H9 (cell line): ENCODE data around the gene CDC5L. TPM values are rescaled to one million over a fixed set of nuclear protein-coding genes. Genes with fewer than 3 reads are reported as not detected.

Experiments
- DNase-seq: peaks from one replicate; pipeline ENCODE4 v3.0.0-alpha.2; 2017
- H2AFZ ChIP-seq: one replicate; pipeline ENCODE4 v1.6.1; 2013; ENCODE audit warnings: mild to moderate bottlenecking, low read length, control low read depth, moderate library complexity
- H2AK5ac ChIP-seq: 2 replicates; pipeline ENCODE4 v1.6.1; 2013; ENCODE audit warnings: low read length, control low read depth, mixed read lengths; ENCODE audit not compliant: insufficient read length
- H2BK120ac ChIP-seq: one replicate; pipeline ENCODE4 v1.6.1; 2013; ENCODE audit warnings: low read depth, mild to moderate bottlenecking, low read length, control low read depth, inconsistent platforms; ENCODE audit not compliant: poor library complexity, severe bottlenecking
- H2BK12ac ChIP-seq: 2 replicates; pipeline ENCODE4 v1.6.1; 2013; ENCODE audit warnings: low read length, control low read depth, mixed read lengths, low read depth; ENCODE audit not compliant: insufficient read length
- H2BK15ac ChIP-seq: 2 replicates; pipeline ENCODE4 v1.6.1; 2013; ENCODE audit warnings: low read depth, low read length, control low read depth
- H2BK20ac ChIP-seq: one replicate; pipeline ENCODE4 v1.6.1; 2013; ENCODE audit warnings: low read depth, mild to moderate bottlenecking, low read length, control low read depth, inconsistent platforms; ENCODE audit not compliant: poor library complexity, severe bottlenecking
- H2BK5ac ChIP-seq: 2 replicates; pipeline ENCODE4 v1.6.1; 2013; ENCODE audit warnings: low read length, control low read depth, mixed read lengths; ENCODE audit not compliant: insufficient read length
- H3K14ac ChIP-seq: 2 replicates; pipeline ENCODE4 v1.6.1; 2013; ENCODE audit warnings: low read length, control low read depth; ENCODE audit not compliant: insufficient read depth
- H3K18ac ChIP-seq: 2 replicates; pipeline ENCODE4 v1.6.1; 2013; ENCODE audit warnings: low read depth, mild to moderate bottlenecking, mixed read lengths, low read length, control low read depth; ENCODE audit not compliant: insufficient read length
- H3K23ac ChIP-seq: 2 replicates; pipeline ENCODE4 v1.6.1; 2013; ENCODE audit warnings: low read length, control low read depth, mixed read lengths, low read depth; ENCODE audit not compliant: insufficient read length
- H3K23me2 ChIP-seq: 2 replicates; pipeline ENCODE4 v1.6.1; 2013; ENCODE audit warnings: low read depth, mild to moderate bottlenecking, mixed read lengths, low read length, control low read depth; ENCODE audit not compliant: insufficient read length, poor library complexity, severe bottlenecking
- H3K27ac ChIP-seq: 2 replicates; pipeline ENCODE4 v1.5.1; 2013; ENCODE audit warnings: low read length, control low read depth, mixed read lengths, low read depth; ENCODE audit not compliant: insufficient read length
- H3K27me3 ChIP-seq: 2 replicates; pipeline ENCODE4 v1.6.1; 2013; ENCODE audit warnings: low read length, control low read depth, inconsistent platforms; ENCODE audit not compliant: insufficient read depth
- H3K4ac ChIP-seq: 2 replicates; pipeline ENCODE4 v1.6.1; 2013; ENCODE audit warnings: low read depth, mild to moderate bottlenecking, control low read depth, inconsistent platforms, low read length, moderate library complexity
- H3K4me1 ChIP-seq: 2 replicates; pipeline ENCODE4 v1.6.1; 2013; ENCODE audit warnings: low read length, control low read depth, inconsistent platforms; ENCODE audit not compliant: insufficient read depth
- H3K4me2 ChIP-seq: 2 replicates; pipeline ENCODE4 v1.6.1; 2013; ENCODE audit warnings: low read length, control low read depth, mixed read lengths; ENCODE audit not compliant: insufficient read length, insufficient read depth
- H3K56ac ChIP-seq: 2 replicates; pipeline ENCODE4 v1.6.1; 2013; ENCODE audit warnings: low read depth, mild to moderate bottlenecking, mixed read lengths, low read length, control low read depth; ENCODE audit not compliant: insufficient read length
- H3K79me1 ChIP-seq: 2 replicates; pipeline ENCODE4 v1.6.1; 2013; ENCODE audit warnings: low read depth, mild to moderate bottlenecking, moderate library complexity, low read length, control low read depth, inconsistent platforms; ENCODE audit not compliant: insufficient read depth, poor library complexity, severe bottlenecking
- H3K79me2 ChIP-seq: 2 replicates; pipeline ENCODE4 v1.6.1; 2013; ENCODE audit warnings: low read length, control low read depth, inconsistent platforms; ENCODE audit not compliant: insufficient read depth
- H3K9ac ChIP-seq: 2 replicates; pipeline ENCODE4 v1.6.1; 2013; ENCODE audit warnings: low read length, control low read depth, mixed read lengths; ENCODE audit not compliant: insufficient read length; ENCODE audit errors: extremely low read depth
- H3K9me3 ChIP-seq: one replicate; pipeline ENCODE4 v1.6.1; 2013; ENCODE audit warnings: low read depth, low read length, inconsistent platforms; ENCODE audit not compliant: control insufficient read depth
- H3T11ph ChIP-seq: one replicate; pipeline ENCODE4 v1.6.1; 2013; ENCODE audit warnings: mild to moderate bottlenecking, low read length, control low read depth, inconsistent platforms
- H4K20me1 ChIP-seq: one replicate; pipeline ENCODE4 v1.6.1; 2013; ENCODE audit not compliant: control insufficient read depth, insufficient read length, insufficient read depth
- H4K5ac ChIP-seq: 2 replicates; pipeline ENCODE4 v1.6.1; 2013; ENCODE audit warnings: low read depth, mild to moderate bottlenecking, mixed read lengths, low read length, control low read depth; ENCODE audit not compliant: insufficient read length
- H4K8ac ChIP-seq: replicated peaks from 2 replicates; pipeline ENCODE4 v1.6.1; 2013; ENCODE audit warnings: low read length, control low read depth, mixed read lengths, low read depth; ENCODE audit not compliant: insufficient read length
- H4K91ac ChIP-seq: 2 replicates; pipeline ENCODE4 v1.6.1; 2013; ENCODE audit warnings: low read depth, mild to moderate bottlenecking, moderate library complexity, mixed read lengths, low read length, control low read depth; ENCODE audit not compliant: insufficient read length
- H3K27ac Mint-ChIP-seq, 3 experiments: 2 replicates in 2 of 3; 3 replicates in 1 of 3; pipeline ENCODE4 v1.8.0; 2020 to 2021; ENCODE audit warnings: mixed read lengths in 3 of 3, mild to moderate bottlenecking in 1 of 3, moderate library complexity in 1 of 3
- H3K27me3 Mint-ChIP-seq: 2 replicates; pipeline ENCODE4 v1.8.0; 2021; ENCODE audit warnings: low read depth, mild to moderate bottlenecking, moderate library complexity, mixed read lengths
- H3K36me3 Mint-ChIP-seq, 3 experiments: 2 replicates in 2 of 3; 3 replicates in 1 of 3; pipeline ENCODE4 v1.8.0; 2020 to 2021; ENCODE audit warnings: low read depth in 3 of 3, mixed read lengths in 3 of 3; ENCODE audit not compliant: insufficient read depth in 1 of 3
- H3K4me1 Mint-ChIP-seq, 2 experiments: 2 replicates each; pipeline ENCODE4 v1.8.0; 2020; ENCODE audit warnings: mixed read lengths in 2 of 2
- H3K4me3 Mint-ChIP-seq, 2 experiments: 2 replicates in 1 of 2; 3 replicates in 1 of 2; pipeline ENCODE4 v1.8.0; 2020 to 2021; ENCODE audit warnings: mild to moderate bottlenecking in 2 of 2, mixed read lengths in 2 of 2, moderate library complexity in 1 of 2
- H3K9me3 Mint-ChIP-seq, 2 experiments: 2 replicates in 1 of 2; 3 replicates in 1 of 2; pipeline ENCODE4 v1.8.0; 2020; ENCODE audit warnings: mild to moderate bottlenecking in 2 of 2, mixed read lengths in 2 of 2, moderate library complexity in 1 of 2
- CTCF ChIP-seq: fragments of 200-600 bp; sonication (generic); conservative IDR thresholded peaks from 3 replicates; pipeline ENCODE4 v1.8.0; 2021; ENCODE audit warnings: antibody characterized with exemption, mild to moderate bottlenecking
- WGBS: extraction: QIAGEN DNeasy Blood & Tissue Kit; methylation state at CpG from one replicate; pipeline ENCODE4 v1.1.7; 2013; ENCODE audit warnings: missing lambda C conversion rate, low lambda C conversion rate, mixed read lengths; ENCODE audit not compliant: insufficient read length; ENCODE audit errors: extremely low coverage; 5-methylcytosine and 5-hydroxymethylcytosine counted together
- total RNA-seq: library from RNA; stranded (reverse); gene quantifications from 2 replicates; pipeline ENCODE4 v1.2.1, GENCODE V29; 2021

The CDC5L gene
- total RNA-seq, 1 experiment from 2014 or later: 34.3 TPM

GRCh38 chr6:44410363-44410762, 22.9 kb downstream of the CDC5L start:
- Histone ChIP-seq H4K8ac (no peak overlapping the region), H3K23me2 (no peaks in the 10 kb centered on the region), H3K27ac (no peak overlapping the region), H3K56ac (no peak overlapping the region), H3T11ph (no peak overlapping the region), H3K14ac (no peak overlapping the region), H3K4ac (no peak overlapping the region), H3K9ac (no peak overlapping the region), H3K79me1 (peaks cover under 1% of the 10 kb centered on the region), H3K23ac (no peak overlapping the region), H4K20me1 (no peaks in the 10 kb centered on the region), H3K18ac (no peak overlapping the region), H3K4me2 (no peak overlapping the region), H4K5ac (no peak overlapping the region), H3K4me1 (no peaks in the 10 kb centered on the region), H2BK15ac (no peak overlapping the region), H2BK5ac (no peak overlapping the region), H2BK12ac (no peak overlapping the region), H2AK5ac (no peak overlapping the region), H3K27me3 (no peaks in the 10 kb centered on the region), H3K79me2 (no peaks in the 10 kb centered on the region; the same call in 1 of the 2 replicates), H2BK20ac (no peak overlapping the region), H4K91ac (no peak overlapping the region), H3K9me3 (no peaks in the 10 kb centered on the region), H2BK120ac (no peak overlapping the region), H2AFZ (no peak overlapping the region)
- H3K4me1 Mint-ChIP-seq: no peaks in the 10 kb centered on the region
- H3K9me3 Mint-ChIP-seq: no peaks in the 10 kb centered on the region
- H3K27ac Mint-ChIP-seq: no peak overlapping the region
- no CpG with 5 or more reads among the region's 1 CpG for WGBS
- DNase-seq: no peak
- no peak for TF ChIP-seq CTCF
- H3K27me3 Mint-ChIP-seq: no peaks in the 10 kb centered on the region
- H3K36me3 Mint-ChIP-seq: peaks cover 28 to 76% (median 75%) of the 10 kb centered on the region in 3 experiments; a peak in 6 of 7 replicates
- no peak overlapping the region for H3K4me3 Mint-ChIP-seq
